Spleen (tissue), 13 donors: ENCODE data around the gene TMEM53. TPM values are rescaled to one million over a fixed set of nuclear protein-coding genes. Genes with fewer than 3 reads are reported as not detected.

Source experiments
- DNase-seq: peaks from one replicate; pipeline ENCODE4 v3.0.0-alpha.2; 2020
- H3K27ac ChIP-seq, 8 donors: fragments of 200-600 bp; sonication (generic) in 7 of 8; 1 replicate in 4 of 8; 2 replicates in 4 of 8; pipeline versions ENCODE4 v1.5.0 to v1.8.0; 2016 to 2021; ENCODE audit warnings: inconsistent platforms in 4 of 8, mild to moderate bottlenecking in 4 of 8, moderate library complexity in 1 of 8
- H3K27me3 ChIP-seq, 7 donors: fragments of 200-600 bp; sonication (generic) in 6 of 7; replicated peaks in 1 of 7; 1 replicate in 4 of 7; 2 replicates in 3 of 7; pipeline versions ENCODE4 v1.5.0 to v1.8.0; 2016 to 2021; ENCODE audit warnings: inconsistent platforms in 3 of 7, mild to moderate bottlenecking in 1 of 7
- H3K36me3 ChIP-seq, 6 donors: fragments of 200-600 bp; sonication (generic) in 5 of 6; 1 replicate in 4 of 6; 2 replicates in 2 of 6; pipeline versions ENCODE4 v1.5.0 to v1.8.0; 2016 to 2021; ENCODE audit warnings: inconsistent platforms in 2 of 6
- H3K4me1 ChIP-seq, 6 donors: fragments of 200-600 bp; sonication (generic) in 5 of 6; 1 replicate in 3 of 6; 2 replicates in 3 of 6; pipeline versions ENCODE4 v1.5.0 to v1.8.0; 2016 to 2021; ENCODE audit warnings: inconsistent platforms in 3 of 6
- H3K4me3 ChIP-seq, 8 donors: fragments of 200-600 bp; sonication (generic) in 7 of 8; 1 replicate in 4 of 8; 2 replicates in 4 of 8; pipeline versions ENCODE4 v1.5.0 to v1.8.0; 2016 to 2021; ENCODE audit warnings: inconsistent platforms in 4 of 8, mild to moderate bottlenecking in 4 of 8, moderate library complexity in 2 of 8
- H3K9me3 ChIP-seq, 8 donors: fragments of 200-600 bp; sonication (generic) in 7 of 8; 1 replicate in 4 of 8; 2 replicates in 4 of 8; pipeline versions ENCODE4 v1.5.0 to v1.8.0; 2016 to 2021; ENCODE audit warnings: inconsistent platforms in 4 of 8
- CTCF ChIP-seq, 11 experiments: fragments of 200-600 bp in 7 of 11; fragments of 450-650 bp in 4 of 11; sonication (generic) in 4 of 11; IDR thresholded peaks in 8 of 11; conservative IDR thresholded peaks in 3 of 11; 1 replicate in 7 of 11; 2 replicates in 4 of 11; pipeline versions ENCODE4 v1.4.0 to v1.8.0; 2016 to 2021; ENCODE audit warnings: antibody characterized with exemption in 11 of 11, inconsistent platforms in 4 of 11, mild to moderate bottlenecking in 1 of 11
- POLR2A ChIP-seq, 3 donors: fragments of 450-650 bp; IDR thresholded peaks; one replicate each; pipeline ENCODE4 v1.5.1; 2017; ENCODE audit warnings: antibody characterized with exemption in 3 of 3, mild to moderate bottlenecking in 1 of 3
- POLR2AphosphoS5 ChIP-seq, 3 donors: sonication (generic); formaldehyde crosslinking; IDR thresholded peaks; one replicate each; pipeline ENCODE4 v1.5.1; 2017; ENCODE audit warnings: antibody characterized with exemption in 3 of 3
- WGBS, 5 donors: extraction: QIAGEN DNeasy Blood & Tissue Kit in 3 of 5; methylation state at CpG; one replicate each; pipeline versions ENCODE4 v1.1.5 to v1.1.7; 2013 to 2018; 5-methylcytosine and 5-hydroxymethylcytosine counted together
- intact Hi-C: fragments of 100-400 bp; cut with DNase I; formaldehyde crosslinking; loops from one replicate; pipeline ENCODE4 v1.15.0; 2023; ENCODE audit warnings: low total_unique reads
- long read RNA-seq, 2 donors: transcript quantifications; one replicate each; lab custom pipeline, GENCODE V29; 2026
- polyA plus RNA-seq, 3 donors: library from polyadenylated mRNA; stranded (reverse); fragments of 200-250 nt; gene quantifications; one replicate each; pipeline ENCODE4 v1.2.1, GENCODE V29; 2013
- total RNA-seq, 7 donors: library from RNA; depleted of rRNA in 3 of 7; stranded (reverse); fragments of >200 nt in 3 of 7; fragmentation: NEBNext Ultra II Directional in 4 of 7; extraction: Animal tissue kit (Norgen Biotek cat#: 25700) in 4 of 7; gene quantifications; one replicate each; pipeline versions ENCODE4 v1.1.0 to v1.2.1, GENCODE V29; 2016 to 2021
- donor health status: healthy with polysubstance abuse.
- donor health status: DM: no; HTN: no; CAD: no; lungs with moderate emphysema.
- donor health status: DM: no; HTN: no; CAD: no.
- donor health status: Bipolar disorder and iron deficiency.
- donor health status: healthy.
- donor health status: DM: no; HTN: no; CAD: no.
- donor health status: DM: yes; HTN: yes; CAD: no.

Gene TMEM53
- 1 to 10 TPM; 4.3 to 7.5 (median 5.4) TPM for total RNA-seq
- polyA plus RNA-seq, result 1 to 10 TPM; 4.9 to 5.7 (median 5.5) TPM
- long read RNA-seq, donor 1, partial matches to known transcripts, result 0 of 4 reads
- long read RNA-seq, donor 1, other reads (novel, unspliced or antisense), result 0 of 4 reads
- long read RNA-seq, donor 2, partial matches to known transcripts, result 0 of 2 reads
- long read RNA-seq, donor 2, other reads (novel, unspliced or antisense), result 0 of 2 reads

- H3K9me3 ChIP-seq, result no peaks in the 10 kb centered on the region
- peaks cover 25 to 67% (median 53%) of the 10 kb centered on the region in 6 donors for H3K4me1 ChIP-seq
- peak within 1 kb of the TSS; percentile 55 to 83 (median 62) for H3K4me3 ChIP-seq
- no peaks in the 10 kb centered on the region for H3K36me3 ChIP-seq
- peak within 1 kb of the TSS; percentile 88 to 98 (median 92) for H3K27ac ChIP-seq
- no peaks in the 10 kb centered on the region for H3K27me3 ChIP-seq
- 1 to 4% (median 2%) methylated on average over 34 to 56 of the region's 56 CpGs for WGBS, 5 donors
- TF ChIP-seq POLR2AphosphoS5 (IDR thresholded peaks at IDR 0.05) (peak; percentile 78 to 89 (median 84)), CTCF (IDR thresholded peaks at IDR 0.05 in 8 of 11, conservative IDR thresholded peaks at IDR 0.05 in 3 of 11) (peak in 2 of 11 experiments; percentile 21 to 27), POLR2A (IDR thresholded peaks at IDR 0.05) (no peak)
- DNase-seq, result peak; percentile 100
- intact Hi-C loops, result no loop called here
Observed at GRCh38 chr1:44674113-44675000, at the start of gene TMEM53, which contains the start of gene ARMH1. TSS of gene TMEM53 (minus strand) at chr1:44674481. CDS start at chr1:44674391, 90 bp downstream. TSS of gene ARMH1 (plus strand) at chr1:44674714. CDS start at chr1:44689698, 14,984 bp downstream.

- no peaks in the 10 kb centered on the region for H3K9me3 ChIP-seq
- H3K27me3 ChIP-seq, result peaks cover 0 to 12% (median 0%) of the 10 kb centered on the region in 7 donors
- intact Hi-C loops, result no loop called here
- WGBS, 5 donors, result 44 to 63% (median 58%) methylated on average over 25 to 28 of the region's 28 CpGs
- H3K4me3 ChIP-seq, result peak overlapping the region in 3 of 8 donors; percentile 7 to 32 (median 11)
- H3K27ac ChIP-seq, result peak overlapping the region; percentile 57 to 88 (median 79)
- DNase-seq, result peak; percentile 84
- no peaks in the 10 kb centered on the region for H3K36me3 ChIP-seq
- TF ChIP-seq POLR2A (IDR thresholded peaks at IDR 0.05) (no peak), POLR2AphosphoS5 (IDR thresholded peaks at IDR 0.05) (peak in 2 of 3 donors; percentile 9 to 64)
- peaks cover 4 to 71% (median 39%) of the 10 kb centered on the region in 6 donors for H3K4me1 ChIP-seq
Observed at GRCh38 chr1:44723496-44724295, 49.4 kb upstream of the TMEM53 start.

GRCh38 chr1:44723064-44723463, 48.8 kb upstream of the TMEM53 start:
- no peaks in the 10 kb centered on the region for H3K9me3 ChIP-seq
- intact Hi-C loops, result no loop called here

More at GRCh38 chr1:44723064-44723463, 48.8 kb upstream of the TMEM53 start:
- Histone ChIP-seq H3K27me3 (peaks cover 0 to 12% (median 0%) of the 10 kb centered on the region in 7 donors), H3K27ac (peak overlapping the region; percentile 57 to 88 (median 79)), H3K4me1 (peaks cover 4 to 77% (median 42%) of the 10 kb centered on the region in 6 donors), H3K36me3 (no peaks in the 10 kb centered on the region), H3K4me3 (peak overlapping the region in 1 of 8 donors; percentile 32)
- peak; percentile 74 for DNase-seq
- WGBS, 5 donors, result 36 to 59% (median 39%) methylated on average over 9 of the region's 9 CpGs
- TF ChIP-seq CTCF (IDR thresholded peaks at IDR 0.05 in 8 of 11, conservative IDR thresholded peaks at IDR 0.05 in 3 of 11) (no peak), POLR2AphosphoS5 (IDR thresholded peaks at IDR 0.05) (no peak), POLR2A (IDR thresholded peaks at IDR 0.05) (no peak)
